GM23338 (cell line): ENCODE results near the gene LAMC2. TPM values are rescaled to one million over a fixed set of nuclear protein-coding genes. Genes with fewer than 3 reads are reported as not detected.

Experiments used
- CREB1 ChIP-seq: fragments of 250-450 bp; sonication (Bioruptor Pico); IDR thresholded peaks from 2 replicates; pipeline ENCODE4 v1.5.0; 2020; ENCODE audit warnings: low read depth, mild to moderate bottlenecking, moderate library complexity
- EZH2 ChIP-seq: fragments of 200-600 bp; sonication (generic); IDR thresholded peaks from one replicate; pipeline ENCODE4 v1.8.0; 2017; ENCODE audit warnings: antibody characterized with exemption, mild to moderate bottlenecking, low read depth; ENCODE audit not compliant: unreplicated experiment
- EZH2phosphoT487 ChIP-seq: fragments of 200-600 bp; sonication (generic); IDR thresholded peaks from one replicate; pipeline ENCODE4 v1.8.1; 2018; ENCODE audit warnings: antibody characterized with exemption; ENCODE audit not compliant: unreplicated experiment
- JUNB ChIP-seq: IDR thresholded peaks from one replicate; pipeline ENCODE4 v1.6.1; 2016; ENCODE audit warnings: antibody characterized with exemption; ENCODE audit not compliant: unreplicated experiment
- NANOG ChIP-seq: IDR thresholded peaks from 2 replicates; pipeline ENCODE4 v1.6.1; 2016; ENCODE audit warnings: antibody characterized with exemption, borderline replicate concordance
- STAT1 ChIP-seq: IDR thresholded peaks from one replicate; pipeline ENCODE4 v1.6.1; 2016; ENCODE audit warnings: antibody characterized with exemption; ENCODE audit not compliant: unreplicated experiment
- ZNF114 ChIP-seq: fragments of 250-450 bp; sonication (Bioruptor Pico); IDR thresholded peaks from 2 replicates; pipeline ENCODE4 v1.5.0; 2020; ENCODE audit warnings: mild to moderate bottlenecking, moderate library complexity
- ZNF331 ChIP-seq: fragments of 250-450 bp; sonication (Bioruptor Pico); IDR thresholded peaks from 2 replicates; pipeline ENCODE4 v1.5.0; 2020; ENCODE audit warnings: low read depth, mild to moderate bottlenecking, moderate library complexity
- polyA plus RNA-seq: library from polyadenylated mRNA; unstranded; fragments of >200 nt; fragmentation: Nextera tagmentation; extraction: Ambion mirVana; gene quantifications from 2 replicates; pipeline ENCODE4 v1.2.1, GENCODE V29; 2016
- total RNA-seq: library from RNA; depleted of rRNA; stranded (reverse); fragments of >200 nt; shearing (Covaris generic); gene quantifications from 2 replicates; pipeline ENCODE4 v1.2.3, GENCODE V29; 2014
- TF ChIP-seq, protein P1 (sequence below): fragments of 250-450 bp; sonication (Bioruptor Pico); IDR thresholded peaks from 2 replicates; pipeline ENCODE4 v1.5.0; 2020; ENCODE audit warnings: mild to moderate bottlenecking, moderate library complexity
- TF ChIP-seq, protein P2 (sequence below): IDR thresholded peaks from 2 replicates; pipeline ENCODE4 v1.6.1; 2016; ENCODE audit warnings: antibody characterized with exemption
- TF ChIP-seq, protein P3 (sequence below), 2 experiments: fragments of 200-600 bp in 1 of 2; sonication (generic) in 1 of 2; conservative IDR thresholded peaks; 2 replicates each; pipeline versions ENCODE4 v1.5.1 to v1.6.1; 2016 to 2017; ENCODE audit warnings: antibody characterized with exemption in 2 of 2, low read depth in 2 of 2, mild to moderate bottlenecking in 2 of 2, moderate library complexity in 1 of 2

The LAMC2 gene
- total and polyA plus RNA-seq, 2 experiments from 2014 or later = 4.3 to 19.5 TPM

DNA sequence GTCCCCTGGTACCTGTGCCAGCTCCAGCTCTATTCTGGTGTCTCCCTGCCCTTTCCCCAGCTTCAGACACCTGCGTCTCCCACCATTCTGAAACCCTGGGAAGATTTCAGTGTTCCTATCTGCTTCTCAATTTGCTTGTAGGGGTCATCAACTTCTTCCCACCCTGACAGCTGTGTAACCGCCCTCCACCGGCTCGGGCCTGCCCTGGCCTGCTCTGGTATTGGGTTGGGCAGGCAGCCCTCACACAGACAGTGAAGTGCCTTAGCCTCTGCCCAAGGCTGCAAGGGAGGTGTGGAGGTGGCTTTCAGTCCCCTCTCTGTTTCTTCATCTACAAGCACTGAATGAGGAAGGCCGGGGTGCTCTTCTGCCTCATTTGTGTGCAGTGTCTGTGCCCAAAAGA, 97.2 kb downstream of the LAMC2 start (continued):
- TF ChIP-seq, protein P1, sequence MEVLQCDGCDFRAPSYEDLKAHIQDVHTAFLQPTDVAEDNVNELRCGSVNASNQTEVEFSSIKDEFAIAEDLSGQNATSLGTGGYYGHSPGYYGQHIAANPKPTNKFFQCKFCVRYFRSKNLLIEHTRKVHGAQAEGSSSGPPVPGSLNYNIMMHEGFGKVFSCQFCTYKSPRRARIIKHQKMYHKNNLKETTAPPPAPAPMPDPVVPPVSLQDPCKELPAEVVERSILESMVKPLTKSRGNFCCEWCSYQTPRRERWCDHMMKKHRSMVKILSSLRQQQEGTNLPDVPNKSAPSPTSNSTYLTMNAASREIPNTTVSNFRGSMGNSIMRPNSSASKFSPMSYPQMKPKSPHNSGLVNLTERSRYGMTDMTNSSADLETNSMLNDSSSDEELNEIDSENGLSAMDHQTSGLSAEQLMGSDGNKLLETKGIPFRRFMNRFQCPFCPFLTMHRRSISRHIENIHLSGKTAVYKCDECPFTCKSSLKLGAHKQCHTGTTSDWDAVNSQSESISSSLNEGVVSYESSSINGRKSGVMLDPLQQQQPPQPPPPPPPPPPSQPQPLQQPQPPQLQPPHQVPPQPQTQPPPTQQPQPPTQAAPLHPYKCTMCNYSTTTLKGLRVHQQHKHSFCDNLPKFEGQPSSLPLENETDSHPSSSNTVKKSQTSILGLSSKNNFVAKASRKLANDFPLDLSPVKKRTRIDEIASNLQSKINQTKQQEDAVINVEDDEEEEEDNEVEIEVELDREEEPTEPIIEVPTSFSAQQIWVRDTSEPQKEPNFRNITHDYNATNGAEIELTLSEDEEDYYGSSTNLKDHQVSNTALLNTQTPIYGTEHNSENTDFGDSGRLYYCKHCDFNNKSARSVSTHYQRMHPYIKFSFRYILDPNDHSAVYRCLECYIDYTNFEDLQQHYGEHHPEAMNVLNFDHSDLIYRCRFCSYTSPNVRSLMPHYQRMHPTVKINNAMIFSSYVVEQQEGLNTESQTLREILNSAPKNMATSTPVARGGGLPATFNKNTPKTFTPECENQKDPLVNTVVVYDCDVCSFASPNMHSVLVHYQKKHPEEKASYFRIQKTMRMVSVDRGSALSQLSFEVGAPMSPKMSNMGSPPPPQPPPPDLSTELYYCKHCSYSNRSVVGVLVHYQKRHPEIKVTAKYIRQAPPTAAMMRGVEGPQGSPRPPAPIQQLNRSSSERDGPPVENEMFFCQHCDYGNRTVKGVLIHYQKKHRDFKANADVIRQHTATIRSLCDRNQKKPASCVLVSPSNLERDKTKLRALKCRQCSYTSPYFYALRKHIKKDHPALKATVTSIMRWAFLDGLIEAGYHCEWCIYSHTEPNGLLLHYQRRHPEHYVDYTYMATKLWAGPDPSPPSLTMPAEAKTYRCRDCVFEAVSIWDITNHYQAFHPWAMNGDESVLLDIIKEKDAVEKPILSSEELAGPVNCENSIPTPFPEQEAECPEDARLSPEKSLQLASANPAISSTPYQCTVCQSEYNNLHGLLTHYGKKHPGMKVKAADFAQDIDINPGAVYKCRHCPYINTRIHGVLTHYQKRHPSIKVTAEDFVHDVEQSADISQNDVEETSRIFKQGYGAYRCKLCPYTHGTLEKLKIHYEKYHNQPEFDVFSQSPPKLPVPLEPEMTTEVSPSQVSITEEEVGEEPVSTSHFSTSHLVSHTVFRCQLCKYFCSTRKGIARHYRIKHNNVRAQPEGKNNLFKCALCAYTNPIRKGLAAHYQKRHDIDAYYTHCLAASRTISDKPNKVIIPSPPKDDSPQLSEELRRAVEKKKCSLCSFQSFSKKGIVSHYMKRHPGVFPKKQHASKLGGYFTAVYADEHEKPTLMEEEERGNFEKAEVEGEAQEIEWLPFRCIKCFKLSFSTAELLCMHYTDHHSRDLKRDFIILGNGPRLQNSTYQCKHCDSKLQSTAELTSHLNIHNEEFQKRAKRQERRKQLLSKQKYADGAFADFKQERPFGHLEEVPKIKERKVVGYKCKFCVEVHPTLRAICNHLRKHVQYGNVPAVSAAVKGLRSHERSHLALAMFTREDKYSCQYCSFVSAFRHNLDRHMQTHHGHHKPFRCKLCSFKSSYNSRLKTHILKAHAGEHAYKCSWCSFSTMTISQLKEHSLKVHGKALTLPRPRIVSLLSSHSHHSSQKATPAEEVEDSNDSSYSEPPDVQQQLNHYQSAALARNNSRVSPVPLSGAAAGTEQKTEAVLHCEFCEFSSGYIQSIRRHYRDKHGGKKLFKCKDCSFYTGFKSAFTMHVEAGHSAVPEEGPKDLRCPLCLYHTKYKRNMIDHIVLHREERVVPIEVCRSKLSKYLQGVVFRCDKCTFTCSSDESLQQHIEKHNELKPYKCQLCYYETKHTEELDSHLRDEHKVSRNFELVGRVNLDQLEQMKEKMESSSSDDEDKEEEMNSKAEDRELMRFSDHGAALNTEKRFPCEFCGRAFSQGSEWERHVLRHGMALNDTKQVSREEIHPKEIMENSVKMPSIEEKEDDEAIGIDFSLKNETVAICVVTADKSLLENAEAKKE (CRISPR knock-in tag) = no peak
- TF ChIP-seq JUNB = no peak
- no peak for TF ChIP-seq EZH2phosphoT487
- TF ChIP-seq STAT1 = no peak
- TF ChIP-seq, protein P2, sequence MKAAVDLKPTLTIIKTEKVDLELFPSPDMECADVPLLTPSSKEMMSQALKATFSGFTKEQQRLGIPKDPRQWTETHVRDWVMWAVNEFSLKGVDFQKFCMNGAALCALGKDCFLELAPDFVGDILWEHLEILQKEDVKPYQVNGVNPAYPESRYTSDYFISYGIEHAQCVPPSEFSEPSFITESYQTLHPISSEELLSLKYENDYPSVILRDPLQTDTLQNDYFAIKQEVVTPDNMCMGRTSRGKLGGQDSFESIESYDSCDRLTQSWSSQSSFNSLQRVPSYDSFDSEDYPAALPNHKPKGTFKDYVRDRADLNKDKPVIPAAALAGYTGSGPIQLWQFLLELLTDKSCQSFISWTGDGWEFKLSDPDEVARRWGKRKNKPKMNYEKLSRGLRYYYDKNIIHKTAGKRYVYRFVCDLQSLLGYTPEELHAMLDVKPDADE = no peak
- TF ChIP-seq ZNF331 = no peak
- no peak for TF ChIP-seq ZNF114
- TF ChIP-seq CREB1 (CRISPR knock-in tag) = no peak
- TF ChIP-seq NANOG = no peak
- no peak for TF ChIP-seq EZH2
- TF ChIP-seq, protein P3, sequence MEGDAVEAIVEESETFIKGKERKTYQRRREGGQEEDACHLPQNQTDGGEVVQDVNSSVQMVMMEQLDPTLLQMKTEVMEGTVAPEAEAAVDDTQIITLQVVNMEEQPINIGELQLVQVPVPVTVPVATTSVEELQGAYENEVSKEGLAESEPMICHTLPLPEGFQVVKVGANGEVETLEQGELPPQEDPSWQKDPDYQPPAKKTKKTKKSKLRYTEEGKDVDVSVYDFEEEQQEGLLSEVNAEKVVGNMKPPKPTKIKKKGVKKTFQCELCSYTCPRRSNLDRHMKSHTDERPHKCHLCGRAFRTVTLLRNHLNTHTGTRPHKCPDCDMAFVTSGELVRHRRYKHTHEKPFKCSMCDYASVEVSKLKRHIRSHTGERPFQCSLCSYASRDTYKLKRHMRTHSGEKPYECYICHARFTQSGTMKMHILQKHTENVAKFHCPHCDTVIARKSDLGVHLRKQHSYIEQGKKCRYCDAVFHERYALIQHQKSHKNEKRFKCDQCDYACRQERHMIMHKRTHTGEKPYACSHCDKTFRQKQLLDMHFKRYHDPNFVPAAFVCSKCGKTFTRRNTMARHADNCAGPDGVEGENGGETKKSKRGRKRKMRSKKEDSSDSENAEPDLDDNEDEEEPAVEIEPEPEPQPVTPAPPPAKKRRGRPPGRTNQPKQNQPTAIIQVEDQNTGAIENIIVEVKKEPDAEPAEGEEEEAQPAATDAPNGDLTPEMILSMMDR (conservative IDR thresholded peaks at IDR 0.05; ENCODE audit: low read depth in 2 of 2) = no peak
